Measurements from ENCODE around the gene LGI4.
A peak's percentile ranks its signal among the peaks of the same experiment; 100 is the strongest.

Gene LGI4

GRCh38 chr19:35123573-35123972, 11.3 kb downstream of the LGI4 start:
- DNase-seq = no peak

GRCh38 chr19:35122687-35123551, 11.9 kb downstream of the LGI4 start:
- DNase-seq = no peak

GRCh38 chr19:35120898-35121297, 14.0 kb downstream of the LGI4 start:
- DNase-seq = no peak

GRCh38 chr19:35120492-35120891, 14.4 kb downstream of the LGI4 start:
- DNase-seq = no peak

- DNase-seq = no peak
Measured at GRCh38 chr19:35119578-35120155, 15.2 kb downstream of the LGI4 start.

- no peak for DNase-seq
Measured at GRCh38 chr19:35119091-35119490, 15.8 kb downstream of the LGI4 start.

- no peak for DNase-seq
Measured at GRCh38 chr19:35118268-35119020, 16.4 kb downstream of the LGI4 start.

GRCh38 chr19:35117799-35118198, 17.1 kb downstream of the LGI4 start:
- no peak for DNase-seq

- DNase-seq = no peak
Measured at GRCh38 chr19:35117116-35117515, 17.7 kb downstream of the LGI4 start.

- no peak for DNase-seq
Measured at GRCh38 chr19:35116072-35116801, 18.6 kb downstream of the LGI4 start.

GRCh38 chr19:35115177-35115951, 19.5 kb downstream of the LGI4 start, which contains the start of gene FXYD3:
FXYD3 (plus strand) TSS chr19:35115823; CDS start chr19:35119377, 3,554 bp downstream.
- no peak for DNase-seq

GRCh38 chr19:35114353-35115176, 20.3 kb downstream of the LGI4 start:
- peak; percentile 80 for DNase-seq

- DNase-seq = no peak
Measured at GRCh38 chr19:35112995-35113688, 21.7 kb downstream of the LGI4 start.

- DNase-seq = no peak
Measured at GRCh38 chr19:35110974-35111373, 23.9 kb downstream of the LGI4 start.

- no peak for DNase-seq
Measured at GRCh38 chr19:35109395-35110112, 25.3 kb downstream of the LGI4 start.

- no peak for DNase-seq
Measured at GRCh38 chr19:35108730-35109129, 26.1 kb downstream of the LGI4 start.

- no peak for DNase-seq
Measured at GRCh38 chr19:35107545-35107944, 27.3 kb downstream of the LGI4 start.

- DNase-seq = no peak
Measured at GRCh38 chr19:35106898-35107541, 27.8 kb downstream of the LGI4 start.

GRCh38 chr19:35106291-35106583, 28.6 kb downstream of the LGI4 start:
- DNase-seq = no peak
